NCI-H345 treated with DMSO at 0.1 percent for 48 hours (cell line): ENCODE results near the gene MECR.

Experiments used
- DNase-seq: peaks from one replicate; lab custom pipeline; 2025; ENCODE audit not compliant: unreplicated experiment; lab: John Stamatoyannopoulos, UW

MECR gene

GRCh38 chr1:29256394-29256793 lies 25.7 kb upstream of the MECR start:
- DNase-seq = no peak

GRCh38 chr1:29255134-29255666 lies 24.5 kb upstream of the MECR start:
- no peak for DNase-seq

- no peak for DNase-seq
These were observed 23.6 kb upstream of the MECR start for GRCh38 chr1:29254346-29254745.

- no peak for DNase-seq
These were observed 22.4 kb upstream of the MECR start for GRCh38 chr1:29253180-29253579.

- DNase-seq = no peak
These were observed 20.7 kb upstream of the MECR start for GRCh38 chr1:29251164-29252124.

- no peak for DNase-seq
These were observed 19.3 kb upstream of the MECR start for GRCh38 chr1:29249951-29250581.

GRCh38 chr1:29249170-29249691 lies 18.5 kb upstream of the MECR start:
- no peak for DNase-seq

GRCh38 chr1:29248409-29248808 lies 17.7 kb upstream of the MECR start:
- DNase-seq = no peak

GRCh38 chr1:29247571-29248273 lies 17.0 kb upstream of the MECR start:
- no peak for DNase-seq

GRCh38 chr1:29247044-29247443 lies 16.3 kb upstream of the MECR start:
- no peak for DNase-seq

GRCh38 chr1:29245876-29246275 lies 15.1 kb upstream of the MECR start:
- no peak for DNase-seq

- DNase-seq = no peak
These were observed 14.5 kb upstream of the MECR start for GRCh38 chr1:29245261-29245660.

- DNase-seq = no peak
These were observed 13.1 kb upstream of the MECR start for GRCh38 chr1:29243871-29244200.

GRCh38 chr1:29243023-29243870 lies 12.5 kb upstream of the MECR start:
- no peak for DNase-seq

GRCh38 chr1:29240986-29241385 lies 10.3 kb upstream of the MECR start:
- DNase-seq = no peak

GRCh38 chr1:29240400-29240837 lies 9.7 kb upstream of the MECR start:
- DNase-seq = no peak

- DNase-seq = no peak
These were observed 8.4 kb upstream of the MECR start for GRCh38 chr1:29239142-29239541.

- no peak for DNase-seq
These were observed 7.9 kb upstream of the MECR start for GRCh38 chr1:29238620-29239002.

GRCh38 chr1:29237852-29238619 lies 7.3 kb upstream of the MECR start:
- no peak for DNase-seq
